ENCODE results near the gene ZNF165.
"Not testable (repeated sequence)": the region's sequence is repeated elsewhere in the genome, so short reads cannot be mapped to it uniquely, and the experiment has no call there.

The ZNF165 gene

DNA sequence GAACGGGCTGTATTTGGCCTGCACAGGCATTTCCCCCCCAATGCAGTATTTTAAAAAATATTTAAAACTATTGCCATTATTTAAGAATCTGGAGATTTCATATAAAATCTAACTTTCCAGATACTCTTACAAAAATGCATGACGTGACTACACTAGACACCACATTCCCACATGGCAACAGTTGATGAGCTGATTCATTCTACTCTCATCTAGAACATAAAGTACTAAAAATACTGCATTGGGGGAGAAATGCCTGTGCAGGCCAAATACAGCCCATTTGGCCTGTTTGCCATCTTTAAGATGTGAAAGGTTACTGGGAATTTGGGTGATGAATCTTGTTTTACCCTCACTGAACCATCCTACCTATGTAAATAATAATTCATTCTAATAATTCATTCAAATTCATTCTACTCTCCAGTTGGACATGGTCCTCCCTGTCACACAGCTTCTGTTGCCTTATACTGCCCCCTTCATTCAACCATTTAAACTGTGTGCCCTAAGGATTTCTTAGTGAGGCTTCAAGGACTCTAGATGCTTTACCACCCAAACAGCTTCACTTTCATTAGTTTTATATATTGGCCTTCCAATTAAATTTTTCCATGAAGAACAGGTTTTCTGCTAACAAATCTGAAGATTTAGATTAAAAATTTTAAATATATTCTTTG lies 37.1 kb downstream of the ZNF165 start:
- H3K36me3 ChIP-seq (replicated peaks in 1 of 2; ENCODE audit: control insufficient read depth in 2 of 2, insufficient read depth in 2 of 2, low read length in 2 of 2) = peaks cover 11 to 82% of the 10 kb centered on the region in 2 donors
- DNase-seq (ENCODE audit: low spot score) = no peak
- H3K14ac ChIP-seq (ENCODE audit: low read length) = no peak overlapping the region

GRCh38 chr6:28118217-28118616 lies 37.8 kb downstream of the ZNF165 start:
- Histone ChIP-seq H2BK120ac (ENCODE audit: low read depth, low read length) (no peak overlapping the region), H3K4me3 (ENCODE audit: low read length in 2 of 2) (no peak overlapping the region), H2AK5ac (ENCODE audit: low read depth, low read length) (no peak overlapping the region), H2BK15ac (ENCODE audit: low read length) (no peak overlapping the region), H2BK5ac (ENCODE audit: low read length) (no peak overlapping the region), H3K4me2 (ENCODE audit: insufficient read depth, low read length, poor library complexity, severe bottlenecking) (no peak overlapping the region), H3K27me3 (ENCODE audit: control insufficient read depth in 3 of 3, insufficient read depth in 3 of 3, low read depth in 1 of 3, low read length in 3 of 3) (no peaks in the 10 kb centered on the region), H3K4me1 (ENCODE audit: control insufficient read depth in 2 of 2, insufficient read depth in 1 of 2, low read depth in 1 of 2, low read length in 2 of 2) (no peaks in the 10 kb centered on the region), H3K23ac (ENCODE audit: low read depth, low read length, poor library complexity) (no peak overlapping the region), H3K9ac (ENCODE audit: low read depth, low read length, poor library complexity) (no peak overlapping the region), H3K9me3 (replicated peaks in 1 of 2; ENCODE audit: control insufficient read depth in 2 of 2, insufficient read depth in 1 of 2, low read depth in 1 of 2, low read length in 2 of 2) (no peaks in the 10 kb centered on the region), H2AFZ (ENCODE audit: low read length) (no peak overlapping the region), H3K36me3 (replicated peaks in 1 of 2; ENCODE audit: control insufficient read depth in 2 of 2, insufficient read depth in 2 of 2, low read length in 2 of 2) (peaks cover 11 to 89% of the 10 kb centered on the region in 2 donors), H3K4ac (ENCODE audit: low read length) (no peak overlapping the region), H3K79me1 (ENCODE audit: low read depth, low read length) (no peaks in the 10 kb centered on the region), H3K14ac (ENCODE audit: low read length) (no peak overlapping the region), H3K27ac (replicated peaks; ENCODE audit: low read length) (no peak overlapping the region), H4K8ac (ENCODE audit: low read depth, low read length) (no peak overlapping the region), H2BK12ac (ENCODE audit: low read length) (no peak overlapping the region), H4K91ac (ENCODE audit: low read depth, low read length, poor library complexity) (no peak overlapping the region), H3K18ac (ENCODE audit: low read length) (no peak overlapping the region)
- WGBS, 2 donors (ENCODE audit: extremely low coverage in 2 of 2, insufficient read length in 2 of 2, insufficient replicate concordance in 1 of 2) = no CpG with 5 or more reads among the region's 1 CpG
- no peak for DNase-seq (ENCODE audit: low spot score)

More for the DNA sequence above, 37.1 kb downstream of the ZNF165 start:
- H3K27me3 ChIP-seq (ENCODE audit: control insufficient read depth in 3 of 3, insufficient read depth in 3 of 3, low read depth in 1 of 3, low read length in 3 of 3) = no peaks in the 10 kb centered on the region
- H2BK5ac ChIP-seq (ENCODE audit: low read length) = no peak overlapping the region
- H3K23ac ChIP-seq (ENCODE audit: low read depth, low read length, poor library complexity) = no peak overlapping the region
- H2BK15ac ChIP-seq (ENCODE audit: low read length) = no peak overlapping the region
- WGBS, 2 donors (ENCODE audit: extremely low coverage in 2 of 2, insufficient read length in 2 of 2, insufficient replicate concordance in 1 of 2) = no CpG with 5 or more reads among the region's 2 CpGs
- H3K4me2 ChIP-seq (ENCODE audit: insufficient read depth, low read length, poor library complexity, severe bottlenecking) = no peak overlapping the region
- no peaks in the 10 kb centered on the region for H3K79me1 ChIP-seq (ENCODE audit: low read depth, low read length)
- H3K9ac ChIP-seq (ENCODE audit: low read depth, low read length, poor library complexity) = no peak overlapping the region
- no peak overlapping the region for H2AFZ ChIP-seq (ENCODE audit: low read length)
- no peak overlapping the region for H2BK12ac ChIP-seq (ENCODE audit: low read length)
- H3K4me3 ChIP-seq (ENCODE audit: low read length in 2 of 2) = no peak overlapping the region
- no peak overlapping the region for H3K4ac ChIP-seq (ENCODE audit: low read length)
- H4K8ac ChIP-seq (ENCODE audit: low read depth, low read length) = no peak overlapping the region
- no peaks in the 10 kb centered on the region for H3K4me1 ChIP-seq (ENCODE audit: control insufficient read depth in 2 of 2, insufficient read depth in 1 of 2, low read depth in 1 of 2, low read length in 2 of 2)
- no peak overlapping the region for H2AK5ac ChIP-seq (ENCODE audit: low read depth, low read length)
- no peak overlapping the region for H4K91ac ChIP-seq (ENCODE audit: low read depth, low read length, poor library complexity)
- no peak overlapping the region for H3K18ac ChIP-seq (ENCODE audit: low read length)
- H3K9me3 ChIP-seq (replicated peaks in 1 of 2; ENCODE audit: control insufficient read depth in 2 of 2, insufficient read depth in 1 of 2, low read depth in 1 of 2, low read length in 2 of 2) = no peaks in the 10 kb centered on the region
- H3K27ac ChIP-seq (replicated peaks; ENCODE audit: low read length) = no peak overlapping the region
- H2BK120ac ChIP-seq (ENCODE audit: low read depth, low read length) = no peak overlapping the region

DNA sequence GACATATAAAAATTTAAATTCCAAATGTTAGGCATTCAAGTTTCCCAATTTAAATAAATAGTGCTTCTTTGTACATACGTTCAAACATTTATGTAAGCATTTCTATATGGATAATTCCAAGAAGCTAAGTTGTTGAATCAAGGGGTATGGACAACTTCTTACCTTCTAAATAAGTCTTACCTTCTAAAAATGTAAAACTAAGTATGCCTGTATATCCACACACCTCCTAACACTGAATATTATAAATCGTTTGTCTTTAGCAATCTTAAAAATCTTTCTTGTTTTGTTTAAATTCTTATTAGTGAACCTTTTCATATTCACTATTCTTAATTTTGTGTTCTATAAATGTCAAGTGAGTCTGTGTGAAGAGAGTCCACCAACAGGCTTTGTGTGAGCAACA lies 41.5 kb downstream of the ZNF165 start:
- peaks cover 11 to 79% of the 10 kb centered on the region in 2 donors for H3K36me3 ChIP-seq (replicated peaks in 1 of 2; ENCODE audit: control insufficient read depth in 2 of 2, insufficient read depth in 2 of 2, low read length in 2 of 2)

DNA sequence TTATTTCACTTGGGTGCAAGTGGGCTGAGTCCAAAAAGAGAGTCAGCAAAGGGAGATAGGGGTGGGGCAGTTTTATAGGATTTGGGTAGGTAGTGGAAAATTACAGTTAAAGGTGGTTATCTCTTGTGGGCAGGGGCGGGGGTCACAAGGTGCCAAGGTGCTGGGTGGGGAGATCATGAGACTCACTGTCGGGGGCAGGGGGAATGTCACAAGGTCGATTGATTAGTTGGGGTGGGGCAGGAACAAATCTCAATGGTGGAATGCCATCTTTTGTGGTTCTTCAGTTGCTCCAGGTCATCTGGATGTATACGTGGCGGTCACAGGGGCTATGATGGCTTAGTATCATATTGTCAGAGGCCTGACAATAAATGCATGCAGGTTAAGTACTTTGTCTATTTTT lies 41.9 kb downstream of the ZNF165 start:
- not testable (repeated sequence) for H2AFZ ChIP-seq (ENCODE audit: low read length); H3K4me3 ChIP-seq (ENCODE audit: low read length in 2 of 2); H3K9me3 ChIP-seq (replicated peaks in 1 of 2; ENCODE audit: control insufficient read depth in 2 of 2, insufficient read depth in 1 of 2, low read depth in 1 of 2, low read length in 2 of 2); H3K27me3 ChIP-seq (ENCODE audit: control insufficient read depth in 3 of 3, insufficient read depth in 3 of 3, low read depth in 1 of 3, low read length in 3 of 3); H3K79me1 ChIP-seq (ENCODE audit: low read depth, low read length); H2AK5ac ChIP-seq (ENCODE audit: low read depth, low read length); H3K14ac ChIP-seq (ENCODE audit: low read length); H4K8ac ChIP-seq (ENCODE audit: low read depth, low read length); H4K91ac ChIP-seq (ENCODE audit: low read depth, low read length, poor library complexity); H2BK15ac ChIP-seq (ENCODE audit: low read length); DNase-seq (ENCODE audit: low spot score); H2BK12ac ChIP-seq (ENCODE audit: low read length); H3K27ac ChIP-seq (replicated peaks; ENCODE audit: low read length); H2BK120ac ChIP-seq (ENCODE audit: low read depth, low read length); H3K9ac ChIP-seq (ENCODE audit: low read depth, low read length, poor library complexity); H3K23ac ChIP-seq (ENCODE audit: low read depth, low read length, poor library complexity); H3K4ac ChIP-seq (ENCODE audit: low read length); H3K18ac ChIP-seq (ENCODE audit: low read length); H2BK5ac ChIP-seq (ENCODE audit: low read length); H3K4me2 ChIP-seq (ENCODE audit: insufficient read depth, low read length, poor library complexity, severe bottlenecking)
- Histone ChIP-seq H3K4me1 (ENCODE audit: control insufficient read depth in 2 of 2, insufficient read depth in 1 of 2, low read depth in 1 of 2, low read length in 2 of 2) (peaks cover 0 to 12% of the 10 kb centered on the region in 2 donors), H3K36me3 (replicated peaks in 1 of 2; ENCODE audit: control insufficient read depth in 2 of 2, insufficient read depth in 2 of 2, low read length in 2 of 2) (peaks cover 12 to 79% of the 10 kb centered on the region in 2 donors)
- no CpG with 5 or more reads among the region's 5 CpGs for WGBS, 2 donors (ENCODE audit: extremely low coverage in 2 of 2, insufficient read length in 2 of 2, insufficient replicate concordance in 1 of 2)

More for the DNA sequence above, 41.5 kb downstream of the ZNF165 start:
- Histone ChIP-seq H2BK15ac (ENCODE audit: low read length) (no peak overlapping the region), H3K23ac (ENCODE audit: low read depth, low read length, poor library complexity) (no peak overlapping the region), H3K4me2 (ENCODE audit: insufficient read depth, low read length, poor library complexity, severe bottlenecking) (no peak overlapping the region), H4K8ac (ENCODE audit: low read depth, low read length) (no peak overlapping the region), H2BK120ac (ENCODE audit: low read depth, low read length) (no peak overlapping the region), H3K27me3 (ENCODE audit: control insufficient read depth in 3 of 3, insufficient read depth in 3 of 3, low read depth in 1 of 3, low read length in 3 of 3) (no peaks in the 10 kb centered on the region), H2AFZ (ENCODE audit: low read length) (no peak overlapping the region), H3K18ac (ENCODE audit: low read length) (no peak overlapping the region), H3K4ac (ENCODE audit: low read length) (no peak overlapping the region), H3K14ac (ENCODE audit: low read length) (no peak overlapping the region), H3K9me3 (replicated peaks in 1 of 2; ENCODE audit: control insufficient read depth in 2 of 2, insufficient read depth in 1 of 2, low read depth in 1 of 2, low read length in 2 of 2) (no peaks in the 10 kb centered on the region), H4K91ac (ENCODE audit: low read depth, low read length, poor library complexity) (no peak overlapping the region), H3K27ac (replicated peaks; ENCODE audit: low read length) (no peak overlapping the region), H3K79me1 (ENCODE audit: low read depth, low read length) (peaks cover 2% of the 10 kb centered on the region), H3K4me1 (ENCODE audit: control insufficient read depth in 2 of 2, insufficient read depth in 1 of 2, low read depth in 1 of 2, low read length in 2 of 2) (peaks cover 0 to 12% of the 10 kb centered on the region in 2 donors), H2AK5ac (ENCODE audit: low read depth, low read length) (no peak overlapping the region), H2BK12ac (ENCODE audit: low read length) (no peak overlapping the region), H3K9ac (ENCODE audit: low read depth, low read length, poor library complexity) (no peak overlapping the region), H3K4me3 (ENCODE audit: low read length in 2 of 2) (no peak overlapping the region), H2BK5ac (ENCODE audit: low read length) (no peak overlapping the region)
- no peak for DNase-seq (ENCODE audit: low spot score)
- no CpG with 5 or more reads among the region's 2 CpGs for WGBS, 2 donors (ENCODE audit: extremely low coverage in 2 of 2, insufficient read length in 2 of 2, insufficient replicate concordance in 1 of 2)
